ENCODE measurements around the gene HDAC9.

HDAC9 gene

GRCh38 chr7:18844735-18845134 lies 349.2 kb downstream of the HDAC9 start:
- no peak for DNase-seq (ENCODE audit: low read depth in 2 of 2)

- no peak for DNase-seq (ENCODE audit: low read depth in 2 of 2)
Observed at GRCh38 chr7:18845700-18846099, 350.2 kb downstream of the HDAC9 start.

- no peak for DNase-seq (ENCODE audit: low read depth in 2 of 2)
Observed at GRCh38 chr7:18846765-18847215, 351.2 kb downstream of the HDAC9 start.

GRCh38 chr7:18849130-18849529 lies 353.6 kb downstream of the HDAC9 start:
- DNase-seq (ENCODE audit: low read depth in 2 of 2): no peak

GRCh38 chr7:18855796-18856195 lies 360.2 kb downstream of the HDAC9 start:
- DNase-seq (ENCODE audit: low read depth in 2 of 2): no peak

GRCh38 chr7:18858232-18858631 lies 362.7 kb downstream of the HDAC9 start:
- DNase-seq (ENCODE audit: low read depth in 2 of 2): no peak

GRCh38 chr7:18859318-18859717 lies 363.8 kb downstream of the HDAC9 start:
- DNase-seq (ENCODE audit: low read depth in 2 of 2): no peak

- no peak for DNase-seq (ENCODE audit: low read depth in 2 of 2)
Observed at GRCh38 chr7:18860221-18860620, 364.7 kb downstream of the HDAC9 start.

GRCh38 chr7:18861514-18862118 lies 366.1 kb downstream of the HDAC9 start:
- DNase-seq (ENCODE audit: low read depth in 2 of 2): no peak

DNA sequence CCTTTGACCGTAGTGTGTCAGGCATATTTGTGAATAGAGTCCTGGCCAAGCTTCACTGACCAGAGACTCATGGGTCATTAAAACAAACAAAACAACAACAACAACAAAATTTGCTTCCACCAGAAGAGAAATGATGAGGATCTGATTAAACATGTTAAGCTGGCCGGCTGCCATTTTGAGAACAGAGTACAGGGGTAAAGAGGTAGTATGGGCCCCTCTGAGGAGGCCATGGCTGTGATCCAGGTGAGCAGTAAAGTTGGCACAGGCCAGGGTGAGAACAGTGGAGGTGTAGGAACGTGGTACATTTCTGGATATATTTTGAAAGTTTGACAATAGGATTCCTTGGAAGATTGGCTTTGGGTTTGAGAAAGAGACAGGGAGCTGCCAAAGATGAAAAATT lies 369.4 kb downstream of the HDAC9 start:
- no peak for DNase-seq (ENCODE audit: low read depth in 2 of 2)

GRCh38 chr7:18866359-18867036 lies 370.9 kb downstream of the HDAC9 start:
- DNase-seq (ENCODE audit: low read depth in 2 of 2): no peak

DNA sequence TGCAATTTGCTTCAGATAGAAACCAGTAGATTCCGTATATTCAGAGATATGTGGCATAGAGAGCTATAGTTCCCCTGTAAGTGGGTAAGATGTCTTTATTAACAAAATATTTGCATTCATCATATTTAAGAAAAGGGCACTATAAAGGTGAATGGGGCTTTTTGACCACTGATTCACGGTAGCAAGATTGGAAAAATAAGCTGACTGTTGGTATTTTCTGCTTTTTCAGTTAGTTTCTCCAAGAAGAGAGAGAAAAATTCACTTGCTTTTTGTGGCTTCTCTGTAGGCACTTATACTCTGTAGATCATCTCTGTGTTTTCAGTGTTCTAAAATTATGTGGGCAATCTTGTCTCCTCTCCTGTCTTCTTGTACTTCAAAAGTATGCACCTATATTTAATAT lies 376.8 kb downstream of the HDAC9 start:
- DNase-seq (ENCODE audit: low read depth in 2 of 2): no peak

GRCh38 chr7:18873734-18874336 lies 378.3 kb downstream of the HDAC9 start:
- DNase-seq (ENCODE audit: low read depth in 2 of 2): no peak

DNA sequence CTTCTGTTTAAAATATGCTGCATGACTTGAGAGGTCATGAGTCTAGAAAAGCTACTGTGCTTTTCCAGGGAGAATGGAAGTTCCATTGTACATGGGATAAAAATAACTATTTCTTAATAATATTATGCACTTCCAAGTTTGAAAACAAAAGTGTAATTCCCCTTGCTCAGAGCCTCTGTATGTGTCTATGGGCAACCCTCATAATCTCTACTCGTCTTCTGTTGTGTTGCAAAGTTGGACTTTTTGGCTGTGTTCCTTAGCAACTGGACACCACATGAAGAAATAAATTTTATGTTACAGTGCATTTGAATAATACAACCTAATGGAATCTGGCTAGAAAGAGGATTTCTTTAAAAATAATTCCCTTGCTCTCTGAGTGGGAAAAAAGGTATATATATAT lies 379.3 kb downstream of the HDAC9 start:
- DNase-seq (ENCODE audit: low read depth in 2 of 2): no peak

DNA sequence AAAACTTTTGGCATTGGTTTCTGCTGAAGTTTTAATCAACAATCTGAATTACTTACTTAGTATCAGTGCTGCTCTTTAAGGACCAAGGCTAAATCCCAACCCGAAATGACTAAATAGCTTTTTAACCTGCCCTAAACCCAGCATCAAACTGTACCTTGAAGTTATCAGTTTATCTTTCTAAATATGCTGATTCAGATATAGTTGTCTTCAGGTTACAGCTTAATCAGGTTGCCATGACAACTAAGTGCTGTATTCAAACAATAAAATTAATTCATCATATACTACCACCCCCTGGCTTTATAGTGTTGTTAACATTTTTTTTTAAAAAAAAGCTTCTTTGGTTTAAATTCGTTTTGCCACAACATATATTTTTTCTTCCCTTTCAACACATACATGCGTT lies 382.3 kb downstream of the HDAC9 start:
- DNase-seq (ENCODE audit: low read depth in 2 of 2): no peak

DNA sequence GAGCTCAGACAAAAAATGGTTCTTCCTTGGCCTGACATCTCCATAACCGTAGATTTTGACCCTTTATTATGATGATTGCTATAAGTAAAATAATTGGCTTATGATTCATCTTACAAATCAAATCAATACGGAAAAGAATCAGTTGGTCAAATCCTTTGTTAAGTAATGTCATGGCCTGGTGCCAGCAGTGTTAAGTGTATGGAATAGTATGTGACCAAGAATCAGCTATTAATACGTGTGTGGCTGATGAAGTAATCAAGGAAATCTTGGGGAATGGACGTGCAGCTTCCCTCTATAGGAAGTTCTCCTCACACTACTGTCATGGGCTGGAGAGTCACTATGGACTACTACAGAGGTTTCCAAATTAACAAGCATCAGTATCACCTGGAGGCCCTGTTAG lies 391.3 kb downstream of the HDAC9 start:
- DNase-seq (ENCODE audit: low read depth in 2 of 2): no peak

DNA sequence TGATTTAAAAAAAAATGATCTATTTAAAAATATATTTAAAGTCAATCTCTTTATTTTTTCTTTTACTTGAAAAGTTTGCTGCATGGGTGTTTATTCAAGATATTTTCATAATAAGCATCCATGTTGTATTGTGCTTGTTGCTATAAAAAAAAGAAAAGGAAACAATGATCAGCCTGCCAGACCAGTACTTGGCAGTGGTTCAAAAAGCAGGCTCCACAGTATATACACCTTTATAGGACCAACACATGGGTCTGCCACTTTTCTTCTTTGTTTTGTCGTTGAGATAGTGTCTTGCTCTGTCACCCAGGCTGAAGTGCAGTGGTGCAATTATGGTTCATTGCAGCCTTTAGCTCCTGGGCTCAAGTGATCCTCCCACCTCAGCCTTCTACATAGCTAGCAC lies 393.9 kb downstream of the HDAC9 start:
- no peak for DNase-seq (ENCODE audit: low read depth in 2 of 2)

- no peak for DNase-seq (ENCODE audit: low read depth in 2 of 2)
Observed at GRCh38 chr7:18890134-18890533, 394.6 kb downstream of the HDAC9 start.

DNA sequence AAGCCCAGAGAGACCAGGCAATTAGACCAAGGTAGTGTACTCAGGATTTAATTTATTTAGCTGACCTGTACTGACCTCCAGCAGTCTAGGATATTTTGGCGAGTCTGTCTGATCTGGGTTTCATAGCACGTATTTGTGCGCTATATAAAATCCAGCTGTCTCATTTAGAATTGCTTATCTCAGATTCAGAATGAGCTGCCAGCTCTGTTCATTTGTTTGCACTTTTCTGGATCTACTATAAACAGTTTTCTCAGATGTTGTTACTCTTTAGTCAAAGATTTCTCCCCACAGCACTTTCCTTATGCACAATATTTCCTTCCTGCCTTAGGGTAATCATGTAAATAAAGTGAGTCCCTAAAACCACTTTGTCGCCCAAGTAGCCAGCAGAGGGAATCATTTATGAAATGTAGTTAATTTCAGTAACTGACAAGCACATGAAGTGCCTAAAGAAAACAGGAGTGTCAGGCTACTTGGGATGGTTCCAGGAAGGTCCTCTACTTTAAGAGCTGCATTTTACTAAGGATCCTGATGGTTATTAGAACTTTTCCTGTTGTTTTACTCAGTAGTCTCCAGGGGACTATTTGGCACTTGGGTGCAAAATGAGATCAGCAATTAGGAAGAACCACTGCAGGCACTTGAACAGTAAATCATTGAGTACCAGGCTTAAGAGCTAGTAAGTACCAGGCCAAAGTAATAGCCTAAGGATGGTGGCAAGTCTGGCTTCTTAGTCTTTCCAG lies 395.5 kb downstream of the HDAC9 start:
- DNase-seq (ENCODE audit: low read depth in 2 of 2): no peak

DNA sequence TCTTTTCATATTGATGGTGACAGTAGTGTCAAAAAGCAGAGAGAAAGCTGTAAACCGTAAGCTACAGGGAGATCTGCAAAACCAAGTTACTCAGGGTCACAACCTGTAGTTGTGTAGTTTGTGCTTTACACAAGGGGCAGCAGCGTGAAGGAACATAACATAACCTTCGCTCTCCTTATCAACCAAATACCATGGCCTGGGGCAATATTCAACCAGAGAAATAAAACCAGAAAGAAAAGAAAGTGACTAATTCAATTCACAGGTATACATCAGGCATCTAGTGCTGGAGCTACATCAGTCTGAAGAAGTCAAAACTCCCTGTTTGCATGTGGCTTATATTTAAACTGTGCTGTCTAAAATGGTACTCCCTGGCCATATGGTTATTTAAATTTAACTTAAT lies 397.6 kb downstream of the HDAC9 start:
- no peak for DNase-seq (ENCODE audit: low read depth in 2 of 2)

DNA sequence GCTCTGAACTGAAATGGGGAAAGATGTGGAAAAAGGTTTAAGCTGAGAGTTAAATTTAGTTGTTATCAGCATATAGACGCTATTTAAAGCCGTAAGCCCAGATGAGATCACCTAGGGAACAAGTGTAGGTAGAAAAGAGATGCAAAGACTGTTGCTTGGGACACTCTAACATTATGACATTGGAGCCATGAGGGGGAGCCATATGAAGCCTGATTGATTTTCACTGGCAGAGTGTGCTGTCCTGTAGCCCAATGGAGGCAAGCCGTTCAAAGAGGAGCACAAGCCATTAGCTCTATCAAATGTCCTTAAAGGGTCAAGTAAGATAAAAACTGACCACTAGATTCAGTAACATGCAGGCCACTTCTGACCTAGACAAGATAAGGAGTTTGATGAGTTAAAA lies 398.6 kb downstream of the HDAC9 start:
- no peak for DNase-seq (ENCODE audit: low read depth in 2 of 2)

DNA sequence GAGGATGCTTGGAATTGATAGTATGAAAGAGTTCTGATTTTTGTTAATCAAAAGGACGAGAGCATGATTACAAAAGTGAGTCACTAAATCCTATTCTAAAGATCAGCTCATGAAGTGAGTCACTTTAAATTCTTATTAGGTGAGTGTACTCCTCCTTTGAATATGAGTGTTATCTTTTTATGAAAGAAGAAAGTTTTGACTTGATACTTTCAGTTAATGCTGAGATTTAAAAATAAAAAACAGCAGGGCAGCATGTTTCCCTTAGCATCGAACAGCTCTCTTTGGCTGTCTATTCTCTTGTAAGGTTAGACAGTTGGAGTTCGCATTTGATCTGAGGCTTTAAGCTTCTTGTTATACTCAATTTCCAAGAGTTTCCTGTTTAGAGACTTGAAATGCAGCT lies 399.9 kb downstream of the HDAC9 start:
- DNase-seq (ENCODE audit: low read depth in 2 of 2): no peak

Data from stimulated activated CD8-positive, alpha-beta memory T cell treated with anti-CD3 and anti-CD28 coated beads, Interleukin-7, amount 100 ng/mL, for 4 hours (primary cell).